Small intestine (tissue), 7 donors: ENCODE data around the gene ZNF554. TPM values are rescaled to one million over a fixed set of nuclear protein-coding genes. Genes with fewer than 3 reads are reported as not detected.
"Not testable (repeated sequence)": the region's sequence is repeated elsewhere in the genome, so short reads cannot be mapped to it uniquely, and the experiment has no call there.

Experiments used
- DNase-seq, 2 donors: peaks; one replicate each; pipeline versions ENCODE4 v3.0.0 to v3.0.0-alpha.2; 2013
- FAIRE-seq: peaks from 2 replicates; lab custom pipeline; 2012; peaks lifted over from hg19 to GRCh38; lab: Jason Lieb, UNC
- H3K27ac ChIP-seq, 3 donors: one replicate each; pipeline ENCODE4 v1.5.1; 2013; ENCODE audit warnings: low read length in 2 of 3, mild to moderate bottlenecking in 2 of 3, control low read depth in 1 of 3, inconsistent platforms in 1 of 3, low read depth in 1 of 3, moderate library complexity in 1 of 3
- H3K27me3 ChIP-seq, 3 donors: one replicate each; pipeline ENCODE4 v1.6.1; 2013; ENCODE audit warnings: low read length in 3 of 3, inconsistent platforms in 1 of 3; ENCODE audit not compliant: control insufficient read depth in 3 of 3, insufficient read depth in 3 of 3
- H3K36me3 ChIP-seq, 3 donors: one replicate each; pipeline ENCODE4 v1.6.1; 2013; ENCODE audit warnings: low read length in 3 of 3, inconsistent platforms in 1 of 3, low read depth in 1 of 3, mild to moderate bottlenecking in 1 of 3, moderate library complexity in 1 of 3; ENCODE audit not compliant: control insufficient read depth in 3 of 3, insufficient read depth in 2 of 3
- H3K4me1 ChIP-seq, 3 donors: one replicate each; pipeline ENCODE4 v1.6.1; 2013; ENCODE audit warnings: low read length in 2 of 3, inconsistent platforms in 1 of 3, low read depth in 1 of 3, mild to moderate bottlenecking in 1 of 3, moderate library complexity in 1 of 3; ENCODE audit not compliant: control insufficient read depth in 3 of 3, insufficient read depth in 2 of 3
- H3K4me3 ChIP-seq, 3 donors: one replicate each; pipeline ENCODE4 v1.5.1; 2013; ENCODE audit warnings: low read length in 3 of 3, control low read depth in 1 of 3, inconsistent platforms in 1 of 3, low read depth in 1 of 3, mild to moderate bottlenecking in 1 of 3, moderate library complexity in 1 of 3
- H3K9me3 ChIP-seq, 2 donors: one replicate each; pipeline ENCODE4 v1.6.1; 2013; ENCODE audit warnings: low read depth in 1 of 2, low read length in 1 of 2; ENCODE audit not compliant: control insufficient read depth in 2 of 2, insufficient read depth in 1 of 2
- WGBS, 3 donors: extraction: QIAGEN DNeasy Blood & Tissue Kit; methylation state at CpG; one replicate each; pipeline ENCODE4 v1.1.7; 2013; 5-methylcytosine and 5-hydroxymethylcytosine counted together
- polyA plus RNA-seq, 4 donors: library from polyadenylated mRNA; stranded (reverse) in 3 of 4; unstranded in 1 of 4; fragments of 200-250 nt in 3 of 4; fragments of 120-200 nt in 1 of 4; gene quantifications; one replicate each; pipeline versions ENCODE4 v1.2.1 to v1.2.3, GENCODE V29; 2013
- donor health status: healthy with polysubstance abuse.
- donor health status: control.
- donor health status: control.
- donor health status: Bipolar disorder and iron deficiency.
- donor health status: healthy.

ZNF554 gene
- polyA plus RNA-seq, 4 donors = 2.0 to 6.7 (median 4.5) TPM

- H3K4me1 ChIP-seq = peaks cover 2 to 17% (median 5%) of the 10 kb centered on the region in 3 donors
- H3K27me3 ChIP-seq = no peaks in the 10 kb centered on the region
- H3K36me3 ChIP-seq = peaks cover 2 to 73% (median 5%) of the 10 kb centered on the region in 3 donors
- H3K4me3 ChIP-seq = peak overlapping the region in 1 of 3 donors; percentile 46
- DNase-seq (no peak), FAIRE-seq (no peak)
- no peak overlapping the region for H3K27ac ChIP-seq
- no peaks in the 10 kb centered on the region for H3K9me3 ChIP-seq
- 87 to 92% (median 90%) methylated on average over 31 to 35 of the region's 35 CpGs for WGBS, 3 donors
These were observed 6.2 kb upstream of the ZNF554 start for GRCh38 chr19:2813235-2814160.

- Histone ChIP-seq H3K9me3 (no peaks in the 10 kb centered on the region), H3K36me3 (peaks cover 2 to 63% (median 5%) of the 10 kb centered on the region in 3 donors), H3K27ac (no peak overlapping the region), H3K4me1 (peaks cover 5 to 17% (median 5%) of the 10 kb centered on the region in 3 donors), H3K27me3 (no peaks in the 10 kb centered on the region), H3K4me3 (no peak overlapping the region)
- WGBS, 3 donors = 95 to 98% (median 96%) methylated on average over 11 of the region's 11 CpGs
- DNase-seq (no peak), FAIRE-seq (no peak)
These were observed 5.2 kb upstream of the ZNF554 start for GRCh38 chr19:2814426-2814825.

GRCh38 chr19:2815191-2815614 is 4.5 kb upstream of the ZNF554 start:
- no peak for FAIRE-seq
- Histone ChIP-seq H3K27me3 (no peaks in the 10 kb centered on the region), H3K4me1 (peaks cover 5 to 17% (median 6%) of the 10 kb centered on the region in 3 donors), H3K27ac (no peak overlapping the region), H3K9me3 (no peaks in the 10 kb centered on the region), H3K36me3 (peaks cover 2 to 56% (median 5%) of the 10 kb centered on the region in 3 donors), H3K4me3 (no peak overlapping the region)
- DNase-seq = no peak
- WGBS, 3 donors = 89 to 96% (median 93%) methylated on average over 13 of the region's 13 CpGs

- H3K4me3 ChIP-seq = no peak overlapping the region
- H3K9me3 ChIP-seq = no peaks in the 10 kb centered on the region
- WGBS, 3 donors = 87 to 89% (median 88%) methylated on average over 14 to 15 of the region's 15 CpGs
- H3K36me3 ChIP-seq = peaks cover 2 to 49% (median 5%) of the 10 kb centered on the region in 3 donors
- peaks cover 0 to 13% (median 4%) of the 10 kb centered on the region in 3 donors for H3K4me1 ChIP-seq
- DNase-seq (no peak), FAIRE-seq (no peak)
- H3K27me3 ChIP-seq = no peaks in the 10 kb centered on the region
- no peak overlapping the region for H3K27ac ChIP-seq
These were observed 3.7 kb upstream of the ZNF554 start for GRCh38 chr19:2815923-2816322.

- no peaks in the 10 kb centered on the region for H3K27me3 ChIP-seq
- H3K4me3 ChIP-seq = no peak overlapping the region
- WGBS, 3 donors = 89 to 91% (median 91%) methylated on average over 16 of the region's 16 CpGs
- H3K4me1 ChIP-seq = peaks cover 0 to 6% (median 4%) of the 10 kb centered on the region in 3 donors
- peaks cover 2 to 46% (median 5%) of the 10 kb centered on the region in 3 donors for H3K36me3 ChIP-seq
- H3K27ac ChIP-seq = no peak overlapping the region
- H3K9me3 ChIP-seq = no peaks in the 10 kb centered on the region
- DNase-seq = no peak
- FAIRE-seq = no peak
These were observed 3.0 kb upstream of the ZNF554 start for GRCh38 chr19:2816641-2817040.

- not testable (repeated sequence) for H3K9me3 ChIP-seq, H3K4me1 ChIP-seq, H3K4me3 ChIP-seq, FAIRE-seq, H3K27me3 ChIP-seq
- 77 to 82% (median 82%) methylated on average over 22 of the region's 22 CpGs for WGBS, 3 donors
- peak in 1 of 2 donors; percentile 33 for DNase-seq
- peaks cover 2 to 39% (median 5%) of the 10 kb centered on the region in 3 donors for H3K36me3 ChIP-seq
- peak overlapping the region in 1 of 3 donors; percentile 25 for H3K27ac ChIP-seq
These were observed 2.3 kb upstream of the ZNF554 start for GRCh38 chr19:2817237-2817829.

- H3K9me3 ChIP-seq = peaks cover 0 to 2% of the 10 kb centered on the region in 2 donors
- H3K4me3 ChIP-seq = peak overlapping the region; percentile 76 to 93 (median 83)
- 2 to 5% (median 2%) methylated on average over 22 to 36 of the region's 36 CpGs for WGBS, 3 donors
- no peak for DNase-seq
- peaks cover 0 to 4% (median 0%) of the 10 kb centered on the region in 3 donors for H3K4me1 ChIP-seq
- FAIRE-seq = no peak
- peaks cover 0 to 30% (median 5%) of the 10 kb centered on the region in 3 donors for H3K36me3 ChIP-seq
- no peaks in the 10 kb centered on the region for H3K27me3 ChIP-seq
- no peak overlapping the region for H3K27ac ChIP-seq
These were observed 539 bp downstream of the ZNF554 start for GRCh38 chr19:2820112-2820702.

GRCh38 chr19:2822846-2823245 is 3.2 kb downstream of the ZNF554 start:
- H3K27me3 ChIP-seq = no peaks in the 10 kb centered on the region
- FAIRE-seq = no peak
- peaks cover 0 to 34% (median 0%) of the 10 kb centered on the region in 3 donors for H3K36me3 ChIP-seq
- DNase-seq = no peak
- WGBS, 3 donors = 93 to 97% (median 94%) methylated on average over 5 of the region's 5 CpGs
- no peak overlapping the region for H3K27ac ChIP-seq
- H3K4me3 ChIP-seq = no peak overlapping the region
- peaks cover 0 to 4% (median 0%) of the 10 kb centered on the region in 3 donors for H3K4me1 ChIP-seq
- H3K9me3 ChIP-seq = peaks cover 0 to 22% of the 10 kb centered on the region in 2 donors
